Neuronal stem cell (in vitro differentiated cells): ENCODE data around the gene BAD. TPM values are rescaled to one million over a fixed set of nuclear protein-coding genes. Genes with fewer than 3 reads are reported as not detected.

Experiments
- small RNA-seq: library from polyadenylated mRNA; stranded (forward); fragments of <200 nt; extraction: miRNeasy Mini kit (QIAGEN cat#:217004); gene quantifications from one replicate; pipeline ENCODE3, GENCODE V24; 2013; ENCODE audit not compliant: insufficient read depth

The BAD gene

Small RNA genes within 50 kb of the gene (small RNA-seq; reads per million reads assigned to genes)
- gene RF00019, result not detected
